Neural progenitor cell (in vitro differentiated cells): ENCODE data around the gene EXOSC9.

Source experiments
- CTCF ChIP-seq: fragments of 200-600 bp; sonication (generic); IDR thresholded peaks from 2 replicates; pipeline ENCODE4 v1.5.1; 2017; ENCODE audit warnings: antibody characterized with exemption, mild to moderate bottlenecking
- EZH2 ChIP-seq: fragments of 200-600 bp; sonication (generic); IDR thresholded peaks from 2 replicates; pipeline ENCODE4 v1.6.1; 2017; ENCODE audit warnings: antibody characterized with exemption, mild to moderate bottlenecking, moderate library complexity
- EZH2phosphoT487 ChIP-seq: fragments of 200-600 bp; sonication (generic); IDR thresholded peaks from 2 replicates; pipeline ENCODE4 v1.6.1; 2017; ENCODE audit warnings: antibody characterized with exemption

GRCh38 chr4:121796283-121796682, 4.8 kb upstream of the EXOSC9 start:
- TF ChIP-seq CTCF (no peak), EZH2phosphoT487 (no peak), EZH2 (no peak)
